Stimulated activated CD4-positive, alpha-beta T cell treated with anti-CD3 and anti-CD28 coated beads, Interleukin-12 subunit alpha, Interleukin-12 subunit beta, amount 100 ng/mL, for 24 hours (primary cell): ENCODE results near the gene GALR1.
"Not testable (repeated sequence)": the region's sequence is repeated elsewhere in the genome, so short reads cannot be mapped to it uniquely, and the experiment has no call there.

Source experiments
- DNase-seq, 2 experiments: peaks; one replicate each; pipeline ENCODE4 v3.0.0-alpha.2; 2020; ENCODE audit warnings: low read depth in 2 of 2

The GALR1 gene

GRCh38 chr18:77249569-77250500 lies at the start of gene GALR1:
TSS of gene GALR1 (plus strand) at chr18:77249848. CDS start at chr18:77250549, 701 bp downstream.
- DNase-seq, result no peak

GRCh38 chr18:77201506-77201905 lies 48.1 kb upstream of the GALR1 start:
- no peak for DNase-seq

GRCh38 chr18:77202329-77202728 lies 47.3 kb upstream of the GALR1 start:
- no peak for DNase-seq

GRCh38 chr18:77203071-77203470 lies 46.6 kb upstream of the GALR1 start:
- DNase-seq, result no peak

GRCh38 chr18:77203851-77204250 lies 45.8 kb upstream of the GALR1 start:
- DNase-seq, result no peak

- no peak for DNase-seq
Observed at GRCh38 chr18:77205769-77206168, 43.9 kb upstream of the GALR1 start.

GRCh38 chr18:77206676-77207374 lies 42.8 kb upstream of the GALR1 start:
- no peak for DNase-seq

GRCh38 chr18:77207540-77207939 lies 42.1 kb upstream of the GALR1 start:
- DNase-seq, result peak in 1 of 2 experiments; percentile 29

- DNase-seq, result no peak
Observed at GRCh38 chr18:77208964-77209363, 40.7 kb upstream of the GALR1 start.

GRCh38 chr18:77209587-77209986 lies 40.1 kb upstream of the GALR1 start:
- DNase-seq, result no peak

GRCh38 chr18:77210249-77210648 lies 39.4 kb upstream of the GALR1 start:
- DNase-seq, result no peak

- DNase-seq, result no peak
Observed at GRCh38 chr18:77218642-77219041, 31.0 kb upstream of the GALR1 start.

- DNase-seq, result no peak
Observed at GRCh38 chr18:77220726-77221125, 28.9 kb upstream of the GALR1 start.

- DNase-seq, result no peak
Observed at GRCh38 chr18:77222464-77222863, 27.2 kb upstream of the GALR1 start.

GRCh38 chr18:77223221-77223639 lies 26.4 kb upstream of the GALR1 start:
- DNase-seq, result peak; percentile 39 to 43

- no peak for DNase-seq
Observed at GRCh38 chr18:77223653-77224052, 26.0 kb upstream of the GALR1 start.

GRCh38 chr18:77230645-77231044 lies 19.0 kb upstream of the GALR1 start:
- DNase-seq, result no peak

- no peak for DNase-seq
Observed at GRCh38 chr18:77234504-77235365, 14.9 kb upstream of the GALR1 start.

- DNase-seq, result not testable (repeated sequence)
Observed at GRCh38 chr18:77239285-77239684, 10.4 kb upstream of the GALR1 start.

GRCh38 chr18:77248873-77249568 lies 627 bp upstream of the GALR1 start:
- no peak for DNase-seq

- no peak for DNase-seq
Observed at GRCh38 chr18:77250501-77250925, 865 bp downstream of the GALR1 start.
